Activated T-cell treated with anti-CD3 and anti-CD28 coated beads, Interleukin-2, amount 50 U/mL, for 48 hours (primary cell): ENCODE results near the gene MANF.

ENCODE experiments used
- DNase-seq, 2 experiments: peaks; one replicate each; pipeline ENCODE4 v3.0.0-alpha.2; 2020

MANF gene

GRCh38 chr3:51436998-51437639 is 52.0 kb downstream of the MANF start:
- DNase-seq: no peak
